Mesenchymal stem cell (in vitro differentiated cells and primary cell): ENCODE measurements around the gene NPY1R.
A peak's percentile ranks its signal among the peaks of the same experiment; 100 is the strongest.

ENCODE experiments used
- DNase-seq: peaks from one replicate; pipeline ENCODE4 v3.0.0-alpha.2; 2013
- H2AFZ ChIP-seq: one replicate; pipeline ENCODE4 v1.6.1; 2013; ENCODE audit warnings: low read depth, mild to moderate bottlenecking, control low read depth, inconsistent platforms, low read length, moderate library complexity
- H2AK5ac ChIP-seq: 2 replicates; pipeline ENCODE4 v1.6.1; 2013; ENCODE audit warnings: low read length, moderate library complexity, mild to moderate bottlenecking, inconsistent platforms; ENCODE audit not compliant: severe bottlenecking
- H2BK120ac ChIP-seq: one replicate; pipeline ENCODE4 v1.6.1; 2013; ENCODE audit warnings: low read depth, mild to moderate bottlenecking, inconsistent platforms, low read length, moderate library complexity
- H2BK12ac ChIP-seq, 2 experiments: one replicate each; pipeline ENCODE4 v1.6.1; 2013; ENCODE audit warnings: inconsistent platforms in 2 of 2, low read length in 2 of 2, mild to moderate bottlenecking in 2 of 2, moderate library complexity in 2 of 2, control low read depth in 1 of 2
- H2BK15ac ChIP-seq: one replicate; pipeline ENCODE4 v1.6.1; 2013; ENCODE audit warnings: mild to moderate bottlenecking, low read depth, inconsistent platforms; ENCODE audit not compliant: poor library complexity, severe bottlenecking
- H2BK5ac ChIP-seq: 2 replicates; pipeline ENCODE4 v1.6.1; 2013; ENCODE audit warnings: low read depth, mild to moderate bottlenecking, low read length, control low read depth, inconsistent platforms; ENCODE audit not compliant: poor library complexity, severe bottlenecking
- H3K14ac ChIP-seq, 2 experiments: one replicate each; pipeline ENCODE4 v1.6.1; 2013; ENCODE audit warnings: inconsistent platforms in 2 of 2, low read length in 2 of 2, control low read depth in 1 of 2, mild to moderate bottlenecking in 1 of 2, moderate library complexity in 1 of 2
- H3K18ac ChIP-seq, 2 experiments: one replicate each; pipeline ENCODE4 v1.6.1; 2013; ENCODE audit warnings: inconsistent platforms in 2 of 2, low read length in 2 of 2, control low read depth in 1 of 2, low read depth in 1 of 2, mild to moderate bottlenecking in 1 of 2
- H3K23ac ChIP-seq, 2 experiments: one replicate each; pipeline ENCODE4 v1.6.1; 2013; ENCODE audit warnings: inconsistent platforms in 2 of 2, low read length in 2 of 2, mild to moderate bottlenecking in 2 of 2, moderate library complexity in 2 of 2, control low read depth in 1 of 2
- H3K27ac ChIP-seq: 2 replicates; pipeline ENCODE4 v1.5.1; 2013; ENCODE audit warnings: mild to moderate bottlenecking, moderate library complexity, low read length, control low read depth, inconsistent platforms; ENCODE audit not compliant: poor library complexity, severe bottlenecking
- H3K27me3 ChIP-seq, 2 experiments: 2 replicates each; pipeline versions ENCODE4 v1.6.1 to v1.7.0; 2013; ENCODE audit warnings: low read length in 2 of 2, mild to moderate bottlenecking in 2 of 2, moderate library complexity in 2 of 2, control low read depth in 1 of 2, inconsistent platforms in 1 of 2; ENCODE audit not compliant: control insufficient read depth in 1 of 2, insufficient read depth in 1 of 2
- H3K36me3 ChIP-seq, 2 experiments: 2 replicates each; pipeline versions ENCODE4 v1.6.1 to v1.7.0; 2013; ENCODE audit warnings: low read length in 2 of 2, control low read depth in 1 of 2, inconsistent platforms in 1 of 2, low read depth in 1 of 2, mild to moderate bottlenecking in 1 of 2; ENCODE audit not compliant: insufficient read depth in 2 of 2, control insufficient read depth in 1 of 2
- H3K4ac ChIP-seq, 2 experiments: one replicate each; pipeline ENCODE4 v1.6.1; 2013; ENCODE audit warnings: inconsistent platforms in 2 of 2, low read length in 2 of 2, mild to moderate bottlenecking in 2 of 2, moderate library complexity in 2 of 2, control low read depth in 1 of 2, low read depth in 1 of 2
- H3K4me1 ChIP-seq: 2 replicates; pipeline ENCODE4 v1.6.1; 2013; ENCODE audit warnings: low read depth, low read length, control low read depth; ENCODE audit not compliant: control insufficient read depth, insufficient read depth
- H3K4me2 ChIP-seq: 2 replicates; pipeline ENCODE4 v1.6.1; 2013; ENCODE audit warnings: low read length, mild to moderate bottlenecking, inconsistent platforms; ENCODE audit not compliant: poor library complexity, severe bottlenecking
- H3K4me3 ChIP-seq, 2 experiments: 2 replicates each; pipeline versions ENCODE4 v1.5.1 to v1.7.0; 2013; ENCODE audit warnings: low read length in 2 of 2, mild to moderate bottlenecking in 2 of 2, control low read depth in 1 of 2, low read depth in 1 of 2; ENCODE audit not compliant: insufficient read depth in 1 of 2
- H3K79me1 ChIP-seq: replicated peaks from 2 replicates; pipeline ENCODE4 v1.6.1; 2013; ENCODE audit warnings: mild to moderate bottlenecking, control low read depth, low read length, inconsistent platforms; ENCODE audit not compliant: poor library complexity, severe bottlenecking
- H3K9ac ChIP-seq: 2 replicates; pipeline ENCODE4 v1.7.0; 2013; ENCODE audit warnings: mild to moderate bottlenecking, low read length, moderate library complexity
- H3K9me3 ChIP-seq: 2 replicates; pipeline ENCODE4 v1.7.0; 2013; ENCODE audit warnings: mild to moderate bottlenecking, low read length; ENCODE audit not compliant: control insufficient read depth
- H4K8ac ChIP-seq: one replicate; pipeline ENCODE4 v1.6.1; 2013; ENCODE audit warnings: inconsistent platforms, mild to moderate bottlenecking, low read length, moderate library complexity
- H4K91ac ChIP-seq: one replicate; pipeline ENCODE4 v1.6.1; 2013; ENCODE audit warnings: mild to moderate bottlenecking, low read length, inconsistent platforms
- WGBS: methylation state at CpG from one replicate; pipeline ENCODE4 v1.1.7; 2013; ENCODE audit warnings: mixed read lengths; 5-methylcytosine and 5-hydroxymethylcytosine counted together

NPY1R gene

GRCh38 chr4:163344147-163345125 lies 12.0 kb upstream of the NPY1R start:
- Histone ChIP-seq H4K91ac (no peak overlapping the region), H3K27me3 (peaks cover 0 to 30% of the 10 kb centered on the region in 2 experiments), H4K8ac (peak overlapping the region; percentile 12), H3K9me3 (no peaks in the 10 kb centered on the region), H3K14ac (peak overlapping the region in 1 of 2 experiments; percentile 60), H2BK12ac (peak overlapping the region in 1 of 2 experiments; percentile 54), H3K4me1 (peaks cover 2% of the 10 kb centered on the region), H3K27ac (peak overlapping the region; percentile 75), H2AFZ (peak overlapping the region; percentile 86), H2BK15ac (peak overlapping the region; percentile 44), H3K4me3 (peak overlapping the region; percentile 64 to 72), H3K23ac (peak overlapping the region in 1 of 2 experiments; percentile 89), H3K4ac (peak overlapping the region in 1 of 2 experiments; percentile 86), H2BK5ac (peak overlapping the region; percentile 74), H2BK120ac (peak overlapping the region; percentile 82), H3K18ac (peak overlapping the region; percentile 8 to 93), H3K4me2 (peak overlapping the region; percentile 95), H3K9ac (no peak overlapping the region), H3K36me3 (no peaks in the 10 kb centered on the region), H3K79me1 (peaks cover 7% of the 10 kb centered on the region), H2AK5ac (no peak overlapping the region)
- 2% methylated on average over 47 of the region's 50 CpGs for WGBS
- peak; percentile 23 for DNase-seq

GRCh38 chr4:163343604-163344146 lies 11.3 kb upstream of the NPY1R start, which contains the start of gene NPY5R:
TSS of gene NPY5R (plus strand) at chr4:163343892. CDS start at chr4:163350274, 6,382 bp downstream.
- Histone ChIP-seq H3K4me1 (peaks cover 2% of the 10 kb centered on the region), H3K23ac (peak within 1 kb of the TSS in 1 of 2 experiments; percentile 89), H3K18ac (peak within 1 kb of the TSS; percentile 16 to 93), H3K9ac (no peak within 1 kb of the TSS), H3K27ac (peak within 1 kb of the TSS; percentile 75), H2BK12ac (peak within 1 kb of the TSS; percentile 54), H2AFZ (peak within 1 kb of the TSS; percentile 86), H3K14ac (peak within 1 kb of the TSS in 1 of 2 experiments; percentile 60), H3K4ac (peak within 1 kb of the TSS in 1 of 2 experiments; percentile 86), H2BK5ac (peak within 1 kb of the TSS; percentile 74), H3K4me3 (peak within 1 kb of the TSS; percentile 64 to 72), H3K36me3 (no peaks in the 10 kb centered on the region), H4K91ac (no peak within 1 kb of the TSS), H3K9me3 (no peaks in the 10 kb centered on the region), H2BK15ac (peak within 1 kb of the TSS; percentile 49), H3K79me1 (peaks cover 7% of the 10 kb centered on the region), H2AK5ac (no peak within 1 kb of the TSS), H3K4me2 (peak within 1 kb of the TSS; percentile 95), H4K8ac (peak within 1 kb of the TSS; percentile 60), H2BK120ac (peak within 1 kb of the TSS; percentile 82), H3K27me3 (peaks cover 0 to 30% of the 10 kb centered on the region in 2 experiments)
- 2% methylated on average over 37 of the region's 55 CpGs for WGBS
- peak; percentile 16 for DNase-seq

GRCh38 chr4:163335384-163335783 lies 3.0 kb upstream of the NPY1R start:
- 87% methylated on average over 3 of the region's 3 CpGs for WGBS
- no peak overlapping the region for H2AFZ ChIP-seq
- no peak overlapping the region for H2BK12ac ChIP-seq
- peaks cover 6 to 20% of the 10 kb centered on the region in 2 experiments for H3K27me3 ChIP-seq
- no peak overlapping the region for H3K14ac ChIP-seq
- H3K23ac ChIP-seq, result no peak overlapping the region
- H2BK5ac ChIP-seq, result no peak overlapping the region
- H3K27ac ChIP-seq, result no peak overlapping the region
- no peak overlapping the region for H3K18ac ChIP-seq
- peaks cover 0 to 4% of the 10 kb centered on the region in 2 experiments for H3K36me3 ChIP-seq
- no peak overlapping the region for H4K91ac ChIP-seq
- H3K9me3 ChIP-seq, result no peaks in the 10 kb centered on the region
- H3K4ac ChIP-seq, result no peak overlapping the region
- no peak overlapping the region for H3K9ac ChIP-seq
- H4K8ac ChIP-seq, result no peak overlapping the region
- no peak for DNase-seq
- no peak overlapping the region for H3K4me2 ChIP-seq
- peaks cover 8% of the 10 kb centered on the region for H3K4me1 ChIP-seq
- H2BK15ac ChIP-seq, result no peak overlapping the region
- H2BK120ac ChIP-seq, result no peak overlapping the region
- H2AK5ac ChIP-seq, result no peak overlapping the region
- no peak overlapping the region for H3K4me3 ChIP-seq
- H3K79me1 ChIP-seq, result peaks cover 21% of the 10 kb centered on the region
